Nucleus accumbens (tissue), 56 donors: ENCODE measurements around the gene RAB28.

ENCODE experiments used
- DNase-seq, 56 donors: peaks; one replicate each; lab custom pipeline; 2025; lab: John Stamatoyannopoulos, UW

RAB28 gene

DNA sequence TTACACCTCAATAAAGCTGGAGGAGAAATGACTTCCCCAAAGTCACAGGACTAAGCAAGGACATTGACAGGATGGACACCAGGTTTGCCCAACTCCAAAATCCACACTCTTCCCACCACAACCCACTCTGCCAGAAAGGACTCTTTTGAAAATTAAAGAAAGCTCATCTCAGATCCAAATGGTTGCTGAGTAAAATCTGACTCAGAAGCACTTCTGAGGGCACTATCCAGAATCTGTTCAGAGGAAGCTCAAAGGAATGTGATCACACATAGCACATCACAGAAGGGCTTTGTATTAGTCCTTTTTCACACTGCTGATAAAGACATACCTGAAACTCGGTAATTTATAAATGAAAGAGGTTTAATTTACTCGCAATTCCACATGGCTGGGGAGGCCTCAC is 155.5 kb downstream of the RAB28 start:
- no peak for DNase-seq

DNA sequence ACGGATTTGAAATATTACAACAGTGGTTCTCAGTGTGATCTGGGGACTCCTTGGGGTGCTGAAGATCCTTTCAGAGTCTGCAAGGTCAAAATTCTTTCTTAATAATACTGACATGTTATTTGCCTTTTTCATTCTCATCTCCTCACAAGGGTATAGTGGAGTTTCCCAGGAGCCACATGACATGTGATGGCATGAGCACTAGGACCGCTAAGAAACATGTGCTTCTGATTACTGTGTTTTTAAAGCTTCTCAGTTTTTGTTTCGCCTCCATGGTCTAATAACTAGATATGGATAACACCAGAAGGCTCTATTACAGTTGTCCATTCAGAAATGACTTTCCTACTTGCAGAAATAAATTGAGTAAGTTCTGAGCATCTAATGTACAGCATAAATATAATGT is 156.1 kb downstream of the RAB28 start:
- no peak for DNase-seq

DNA sequence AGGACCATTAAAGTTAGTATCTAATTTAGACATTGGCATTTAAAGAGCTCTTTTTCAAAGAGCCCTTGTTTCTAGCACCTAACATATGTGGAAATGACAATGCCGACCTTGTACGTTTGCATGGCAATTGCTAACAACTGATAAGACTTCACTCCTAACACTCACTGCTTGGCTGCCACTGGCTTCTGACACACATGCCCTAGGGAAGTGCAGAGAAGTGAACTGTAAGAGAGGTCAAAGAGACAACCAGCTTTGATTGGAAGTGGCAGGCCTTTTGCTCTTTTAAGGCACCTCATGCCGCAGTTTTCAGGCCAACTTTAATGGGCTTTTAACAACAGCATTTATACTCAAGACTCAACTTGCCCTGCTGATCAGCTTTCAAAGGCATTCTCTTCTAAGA is 158.4 kb downstream of the RAB28 start:
- DNase-seq, result no peak

DNA sequence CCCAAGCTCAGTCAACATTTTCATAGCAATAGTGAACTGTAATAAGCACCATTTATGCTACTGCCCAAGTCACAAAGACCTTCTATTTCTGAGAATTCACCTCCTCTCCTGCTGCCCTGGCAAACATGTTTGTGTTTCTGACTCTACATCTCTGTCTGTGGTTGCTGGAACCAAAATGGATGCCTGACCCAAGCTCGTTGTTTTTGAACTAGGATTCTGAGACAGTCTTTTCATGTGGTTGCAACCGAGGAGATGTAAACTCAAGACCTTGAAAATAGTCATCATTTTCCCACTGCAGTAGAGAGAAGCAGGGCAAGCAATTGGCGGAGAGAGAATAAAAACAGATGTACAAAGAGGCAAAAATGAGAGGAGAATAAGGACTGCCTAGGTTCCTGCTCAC is 160.2 kb downstream of the RAB28 start:
- DNase-seq, result no peak

DNA sequence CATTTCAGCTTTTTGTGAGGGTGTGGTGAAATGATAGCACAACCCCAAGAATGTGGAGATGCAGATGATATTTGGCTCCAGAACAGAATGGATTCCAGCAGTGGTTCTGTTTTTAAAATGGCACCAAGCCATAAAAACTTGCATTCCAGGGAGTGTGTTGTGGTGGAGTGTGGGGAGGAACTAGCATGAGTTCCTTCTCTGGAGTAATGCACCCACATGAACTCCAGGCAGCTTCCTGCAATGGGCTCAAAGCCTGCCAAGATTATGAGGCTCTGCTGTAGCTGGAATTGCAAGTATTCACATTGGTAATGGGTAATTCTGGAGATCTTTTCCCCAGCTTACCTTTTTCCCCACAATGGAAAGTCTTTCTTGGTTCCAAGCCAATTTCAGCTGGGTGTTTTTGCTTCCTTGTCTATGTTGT is 161.4 kb downstream of the RAB28 start:
- DNase-seq, result no peak
